SJSA1 (cell line): ENCODE data around the gene EIF5A. TPM values are rescaled to one million over a fixed set of nuclear protein-coding genes. Genes with fewer than 3 reads are reported as not detected.
A peak's percentile ranks its signal among the peaks of the same experiment; 100 is the strongest.

Experiments
- DNase-seq, 2 experiments: peaks; one replicate each; pipeline ENCODE4 v3.0.0-alpha.2; 2015 to 2020; ENCODE audit warnings: low spot score in 2 of 2, low read depth in 1 of 2
- H3K27ac ChIP-seq: fragments of 250-450 bp; sonication (Bioruptor Pico); 2 replicates; pipeline ENCODE4 v1.5.1; 2020; ENCODE audit warnings: mild to moderate bottlenecking, moderate library complexity
- H3K27me3 ChIP-seq: fragments of 250-450 bp; sonication (Bioruptor Pico); replicated peaks from 2 replicates; pipeline ENCODE4 v1.5.1; 2020; ENCODE audit warnings: mild to moderate bottlenecking, moderate library complexity
- H3K36me3 ChIP-seq: fragments of 250-450 bp; sonication (Bioruptor Pico); 2 replicates; pipeline ENCODE4 v1.5.1; 2020; ENCODE audit warnings: mild to moderate bottlenecking
- H3K4me1 ChIP-seq: fragments of 250-450 bp; sonication (Bioruptor Pico); replicated peaks from 2 replicates; pipeline ENCODE4 v1.6.1; 2021; ENCODE audit warnings: mild to moderate bottlenecking
- H3K4me3 ChIP-seq: fragments of 250-450 bp; sonication (Bioruptor Pico); 2 replicates; pipeline ENCODE4 v1.5.1; 2020; ENCODE audit warnings: mild to moderate bottlenecking
- H3K9me3 ChIP-seq: fragments of 250-450 bp; sonication (Bioruptor Pico); replicated peaks from 2 replicates; pipeline ENCODE4 v1.5.1; 2020; ENCODE audit warnings: mild to moderate bottlenecking
- total RNA-seq: library from RNA; depleted of rRNA; stranded (reverse); fragments of >200 nt; shearing (Covaris generic); gene quantifications from 2 replicates; pipeline ENCODE4 v1.2.3, GENCODE V29; 2014

Gene EIF5A
- total RNA-seq, 1 experiment from 2014 or later = 632 TPM

DNA sequence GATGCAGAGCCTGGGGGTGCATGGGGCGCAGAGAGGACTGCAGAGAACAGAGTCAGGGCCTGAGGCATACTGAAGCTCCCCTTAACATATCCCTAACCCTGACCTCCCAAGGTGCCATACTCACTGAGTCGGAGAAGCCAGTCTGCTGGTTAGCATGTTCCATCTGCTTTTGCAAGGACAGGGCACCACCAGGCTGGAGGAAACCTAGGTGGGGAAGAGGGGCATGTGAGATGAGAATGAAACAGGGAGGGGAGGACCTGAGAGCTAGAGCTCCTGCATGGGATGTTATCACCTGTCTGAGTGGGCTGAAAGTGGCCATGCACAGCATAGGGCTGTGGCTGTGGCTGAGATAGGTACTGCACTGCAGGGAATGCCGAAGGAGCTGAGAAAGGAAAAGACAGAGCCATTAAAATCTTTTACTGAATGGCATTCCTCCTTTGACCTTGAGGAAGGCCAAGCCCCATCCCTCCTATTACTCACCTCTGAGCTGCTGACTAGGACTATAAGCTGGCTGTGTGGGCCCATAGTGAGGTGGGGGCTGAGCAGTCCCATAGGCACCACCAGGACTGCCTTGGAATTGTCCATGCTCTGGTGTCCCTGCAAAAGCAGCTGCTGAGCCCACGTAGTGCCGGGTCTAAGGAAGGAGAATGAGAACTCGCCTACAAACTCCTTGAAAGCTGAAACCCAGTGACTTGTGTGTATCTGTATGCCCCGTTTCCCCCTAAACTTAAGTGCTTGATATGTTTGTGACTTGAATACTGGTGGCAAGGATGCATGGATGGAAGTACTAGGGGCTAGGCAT lies 5.9 kb downstream of the EIF5A start:
- DNase-seq = no peak
- Histone ChIP-seq H3K4me3 (no peak overlapping the region), H3K27me3 (no peaks in the 10 kb centered on the region), H3K9me3 (no peaks in the 10 kb centered on the region), H3K36me3 (peaks cover 81% of the 10 kb centered on the region), H3K27ac (no peak overlapping the region), H3K4me1 (peaks cover 38% of the 10 kb centered on the region)

- Histone ChIP-seq H3K9me3 (no peaks in the 10 kb centered on the region), H3K36me3 (peaks cover 83% of the 10 kb centered on the region), H3K4me1 (peaks cover 34% of the 10 kb centered on the region), H3K27me3 (no peaks in the 10 kb centered on the region), H3K27ac (no peak overlapping the region), H3K4me3 (peak overlapping the region; percentile 88)
- DNase-seq = no peak
Observed at GRCh38 chr17:7313890-7314718, 6.7 kb downstream of the EIF5A start.

- H3K4me3 ChIP-seq = peak within 1 kb of the TSS; percentile 88
- H3K9me3 ChIP-seq = no peaks in the 10 kb centered on the region
- peak within 1 kb of the TSS; percentile 78 for H3K27ac ChIP-seq
- peaks cover 30% of the 10 kb centered on the region for H3K4me1 ChIP-seq
- H3K36me3 ChIP-seq = peaks cover 75% of the 10 kb centered on the region
- DNase-seq = peak; percentile 76 to 84
- H3K27me3 ChIP-seq = no peaks in the 10 kb centered on the region
Observed at GRCh38 chr17:7314719-7315569, 7.5 kb downstream of the EIF5A start, which contains the start of gene GPS2. GPS2 (minus strand) TSS chr17:7315360; CDS start chr17:7315052, 308 bp downstream.

DNA sequence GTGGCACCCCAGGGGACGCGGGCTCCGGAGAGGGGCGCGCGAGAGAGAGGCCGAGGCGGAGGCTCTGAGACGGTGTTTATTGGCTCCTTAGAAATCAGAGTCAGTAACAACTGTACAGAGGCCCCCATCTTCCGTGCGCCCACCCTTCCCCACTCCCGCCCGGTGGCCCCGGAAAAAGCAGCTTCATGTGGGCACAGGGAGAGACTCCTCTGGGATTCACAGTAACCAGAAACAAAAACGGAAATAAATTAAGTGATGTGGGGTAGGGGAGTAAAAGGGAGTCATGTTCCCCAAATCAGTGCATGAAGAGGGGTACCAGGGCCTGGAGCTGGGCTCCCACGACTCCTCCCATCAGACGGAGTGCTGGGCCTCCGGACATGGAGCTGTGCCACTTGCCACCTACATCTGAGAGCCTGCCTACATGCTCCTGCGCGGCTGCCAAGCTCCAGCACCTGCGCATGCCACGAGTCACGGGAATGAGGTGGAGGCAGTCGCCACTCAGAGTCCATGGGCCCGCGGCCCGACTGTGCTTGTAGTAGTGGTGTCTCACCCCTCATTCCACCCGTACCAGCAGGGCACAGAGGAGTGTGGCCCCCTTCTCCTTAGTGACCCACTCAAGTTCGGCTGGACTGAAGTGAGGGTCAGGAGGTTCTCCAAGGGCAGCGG lies 8.3 kb downstream of the EIF5A start:
- Histone ChIP-seq H3K4me1 (peaks cover 30% of the 10 kb centered on the region), H3K9me3 (no peaks in the 10 kb centered on the region), H3K4me3 (peak overlapping the region; percentile 88), H3K27ac (peak overlapping the region; percentile 78), H3K36me3 (peaks cover 74% of the 10 kb centered on the region), H3K27me3 (no peaks in the 10 kb centered on the region)
- DNase-seq = no peak

DNA sequence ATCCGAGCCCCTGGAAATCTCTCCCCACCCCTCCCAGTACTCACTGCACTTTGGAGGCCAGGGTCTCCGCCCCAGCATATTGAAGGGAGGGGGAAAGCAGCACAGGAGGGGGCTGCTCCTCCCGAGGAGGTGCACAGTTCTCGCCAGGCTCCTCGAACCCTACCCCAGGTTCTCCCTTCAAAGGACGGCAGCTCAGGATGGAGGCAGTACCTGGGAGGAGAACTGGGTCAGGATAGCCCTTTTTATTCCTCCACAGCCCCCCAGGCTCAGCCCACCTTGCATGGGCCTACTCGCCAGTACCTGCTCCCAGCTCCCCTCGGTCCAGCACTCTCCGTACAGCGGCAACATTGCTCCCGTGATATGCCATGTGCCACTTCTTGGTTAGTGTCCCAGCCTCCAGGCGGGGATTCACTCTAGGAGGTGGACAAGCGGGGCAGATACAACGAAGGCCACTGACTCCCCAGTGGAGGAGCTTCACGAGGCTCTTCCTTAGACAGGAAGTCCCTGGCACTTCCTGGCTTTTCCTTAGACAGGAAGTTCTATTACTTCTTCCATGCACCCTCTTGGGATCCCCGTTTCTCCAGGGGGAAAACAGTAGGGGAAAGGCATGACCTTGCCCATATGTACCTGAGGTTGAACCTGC lies 9.9 kb downstream of the EIF5A start:
- no peaks in the 10 kb centered on the region for H3K27me3 ChIP-seq
- H3K9me3 ChIP-seq = no peaks in the 10 kb centered on the region
- H3K4me1 ChIP-seq = peaks cover 30% of the 10 kb centered on the region
- H3K36me3 ChIP-seq = peaks cover 75% of the 10 kb centered on the region
- H3K27ac ChIP-seq = no peak overlapping the region
- no peak for DNase-seq
- no peak overlapping the region for H3K4me3 ChIP-seq

DNA sequence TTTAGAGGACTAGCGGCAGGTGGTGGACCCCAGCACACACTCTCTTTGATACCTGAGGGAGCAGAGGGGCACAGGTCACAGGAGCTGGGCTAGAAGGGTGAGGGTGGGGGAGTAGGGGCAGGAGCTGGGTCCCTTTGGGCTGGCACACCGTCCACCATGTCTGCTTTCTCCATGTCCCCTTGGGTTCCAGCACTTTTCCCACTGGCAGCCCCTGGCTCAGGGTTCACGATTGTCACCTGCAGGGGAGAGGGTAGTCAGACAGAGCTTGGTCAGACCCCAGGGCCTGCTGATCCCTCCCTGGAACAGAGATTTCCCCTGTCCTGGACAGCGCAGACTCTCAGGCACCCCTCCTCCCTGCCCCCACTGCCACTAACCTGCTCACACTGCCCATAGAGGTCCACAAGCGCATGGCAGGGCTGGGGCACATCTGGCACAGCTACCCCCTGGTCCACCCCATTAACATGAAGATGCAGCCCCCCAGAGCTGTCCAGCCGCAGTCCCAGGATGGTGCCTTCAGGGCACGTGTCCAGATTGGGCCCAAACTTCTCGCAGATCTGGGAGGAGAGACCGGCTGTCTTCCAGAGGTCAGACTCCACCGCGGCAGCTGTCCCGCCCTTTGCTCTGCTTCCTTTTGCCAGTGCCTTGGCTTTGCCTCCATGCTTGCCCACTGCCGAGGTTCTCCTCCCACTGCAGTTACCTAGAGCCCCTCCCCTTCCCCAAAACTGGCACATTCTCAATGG lies 10.9 kb downstream of the EIF5A start:
- Histone ChIP-seq H3K36me3 (peaks cover 75% of the 10 kb centered on the region), H3K4me3 (no peak overlapping the region), H3K27me3 (no peaks in the 10 kb centered on the region), H3K27ac (no peak overlapping the region), H3K4me1 (peaks cover 25% of the 10 kb centered on the region), H3K9me3 (no peaks in the 10 kb centered on the region)
- DNase-seq = no peak

DNA sequence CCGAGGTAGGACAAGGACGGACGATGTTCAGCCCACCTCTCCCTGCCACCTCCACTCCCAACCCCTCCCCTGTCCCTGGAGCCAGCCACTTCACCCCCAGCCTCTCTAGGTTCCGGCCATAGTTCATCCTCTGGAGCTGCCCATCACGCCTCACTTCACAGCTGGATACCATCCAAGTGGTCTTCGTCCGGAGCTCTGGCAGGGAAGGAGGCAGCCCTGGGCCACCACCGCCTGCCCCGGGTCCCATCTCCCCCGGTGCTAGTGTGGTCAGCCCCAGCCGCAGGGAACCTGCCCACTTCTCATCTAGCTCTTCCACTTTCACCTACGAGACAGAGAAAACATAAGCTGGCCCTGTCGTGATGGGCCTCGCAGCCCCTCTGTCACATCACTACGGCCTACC lies 14.0 kb downstream of the EIF5A start:
- DNase-seq = no peak
- Histone ChIP-seq H3K4me3 (no peak overlapping the region), H3K36me3 (peaks cover 71% of the 10 kb centered on the region), H3K4me1 (peaks cover 9% of the 10 kb centered on the region), H3K27ac (no peak overlapping the region), H3K27me3 (no peaks in the 10 kb centered on the region), H3K9me3 (no peaks in the 10 kb centered on the region)

- no peaks in the 10 kb centered on the region for H3K27me3 ChIP-seq
- peaks cover 9% of the 10 kb centered on the region for H3K4me1 ChIP-seq
- DNase-seq = no peak
- peaks cover 72% of the 10 kb centered on the region for H3K36me3 ChIP-seq
- no peak overlapping the region for H3K4me3 ChIP-seq
- H3K9me3 ChIP-seq = no peaks in the 10 kb centered on the region
- no peak overlapping the region for H3K27ac ChIP-seq
Observed at GRCh38 chr17:7322520-7323194, 15.2 kb downstream of the EIF5A start.

DNA sequence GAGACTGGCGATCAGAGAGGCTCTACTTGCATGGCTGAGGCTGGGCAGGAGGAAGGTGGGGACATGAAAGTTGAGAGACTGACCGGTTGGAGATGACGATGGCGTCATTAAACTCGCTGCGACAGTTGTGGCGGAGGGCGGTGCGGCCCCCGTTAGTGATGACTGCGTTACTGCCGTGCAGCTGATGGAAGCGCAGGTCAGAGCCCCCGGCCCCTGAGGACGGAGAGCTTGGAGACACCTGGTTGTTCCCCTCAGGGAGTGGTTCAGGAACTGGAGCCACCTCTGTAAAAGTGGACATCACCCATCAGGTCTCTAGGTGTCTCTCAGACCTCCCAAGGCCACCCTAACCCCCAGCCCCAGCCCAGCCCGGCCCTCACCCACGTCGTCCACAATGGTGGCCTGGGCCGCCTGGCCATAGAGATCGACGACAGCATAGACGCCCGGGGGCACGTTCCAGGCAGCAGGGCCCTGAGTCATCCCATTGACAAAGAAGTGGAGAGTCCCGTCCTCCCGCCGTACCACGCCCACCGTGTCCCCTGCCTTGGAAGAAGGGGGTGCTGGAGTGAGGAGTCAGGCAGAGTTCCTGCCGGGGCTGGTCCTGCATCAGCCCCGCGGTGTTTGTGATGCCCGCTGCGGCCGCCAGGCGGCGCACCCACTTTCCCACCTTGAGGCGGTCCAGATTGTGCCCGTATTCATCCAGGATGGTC lies 16.5 kb downstream of the EIF5A start:
- no peak overlapping the region for H3K27ac ChIP-seq
- DNase-seq = peak; percentile 48 to 80
- no peaks in the 10 kb centered on the region for H3K27me3 ChIP-seq
- no peaks in the 10 kb centered on the region for H3K9me3 ChIP-seq
- peaks cover 62% of the 10 kb centered on the region for H3K36me3 ChIP-seq
- H3K4me1 ChIP-seq = peaks cover 19% of the 10 kb centered on the region
- H3K4me3 ChIP-seq = no peak overlapping the region

- H3K36me3 ChIP-seq = peaks cover 60% of the 10 kb centered on the region
- no peak overlapping the region for H3K4me3 ChIP-seq
Observed at GRCh38 chr17:7324438-7324779, 17.0 kb downstream of the EIF5A start.

DNA sequence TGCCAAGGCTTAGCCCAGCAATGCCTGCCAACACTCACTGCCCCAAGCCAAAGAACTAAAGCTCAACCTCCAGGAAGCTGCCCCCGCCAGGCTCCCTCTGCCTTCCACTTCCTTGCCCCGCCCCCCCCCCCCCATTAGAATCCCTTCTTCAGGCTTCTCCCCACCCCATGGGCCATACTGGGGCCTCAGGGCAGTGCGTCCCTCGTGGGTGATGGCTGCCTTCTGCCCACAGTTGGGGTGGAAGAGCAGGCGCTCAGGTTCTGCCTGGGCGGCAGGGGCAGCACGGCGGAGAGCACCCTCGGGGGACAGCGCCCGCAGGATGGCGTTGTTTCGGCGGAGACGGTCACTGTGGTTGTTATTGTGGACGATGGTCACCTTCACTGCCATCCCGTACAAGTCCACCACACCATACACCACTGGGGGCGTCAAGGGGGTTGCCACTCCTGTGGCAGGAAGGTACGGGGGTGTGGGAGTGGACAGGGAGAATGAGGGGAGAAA lies 17.7 kb downstream of the EIF5A start:
- Histone ChIP-seq H3K9me3 (no peaks in the 10 kb centered on the region), H3K27me3 (no peaks in the 10 kb centered on the region), H3K4me1 (peaks cover 19% of the 10 kb centered on the region), H3K4me3 (no peak overlapping the region), H3K27ac (no peak overlapping the region), H3K36me3 (peaks cover 60% of the 10 kb centered on the region)
- no peak for DNase-seq

More at GRCh38 chr17:7324438-7324779, 17.0 kb downstream of the EIF5A start:
- peaks cover 19% of the 10 kb centered on the region for H3K4me1 ChIP-seq
- H3K9me3 ChIP-seq = no peaks in the 10 kb centered on the region
- DNase-seq = no peak
- no peak overlapping the region for H3K27ac ChIP-seq
- H3K27me3 ChIP-seq = no peaks in the 10 kb centered on the region
